Aorta (tissue), 5 donors: ENCODE data around the gene ADGRL1. TPM values are rescaled to one million over a fixed set of nuclear protein-coding genes. Genes with fewer than 3 reads are reported as not detected.

ENCODE experiments used
- ATAC-seq: fragments of 200-7000 bp; cut with Tn5 transposase; one replicate; pipeline ENCODE4 v1.9.1; 2022; ENCODE audit warnings: moderate library complexity; ENCODE audit not compliant: low FRiP score
- DNase-seq, 2 donors: peaks; one replicate each; pipeline ENCODE4 v3.0.0-alpha.2; 2020
- H3K27ac ChIP-seq, 2 donors: one replicate each; pipeline ENCODE4 v1.5.1; 2013; ENCODE audit warnings: low read length in 2 of 2, mild to moderate bottlenecking in 2 of 2, moderate library complexity in 2 of 2, control low read depth in 1 of 2, inconsistent platforms in 1 of 2, low read depth in 1 of 2
- H3K27me3 ChIP-seq, 2 donors: one replicate each; pipeline ENCODE4 v1.6.1; 2013; ENCODE audit warnings: control low read depth in 1 of 2, low read length in 1 of 2, mild to moderate bottlenecking in 1 of 2, moderate library complexity in 1 of 2; ENCODE audit not compliant: insufficient read depth in 2 of 2, control insufficient read depth in 1 of 2
- H3K36me3 ChIP-seq, 2 donors: one replicate each; pipeline ENCODE4 v1.6.1; 2013; ENCODE audit warnings: control low read depth in 1 of 2, low read length in 1 of 2, mild to moderate bottlenecking in 1 of 2; ENCODE audit not compliant: insufficient read depth in 2 of 2, control insufficient read depth in 1 of 2
- H3K4me1 ChIP-seq, 2 donors: one replicate each; pipeline ENCODE4 v1.6.1; 2013; ENCODE audit warnings: low read length in 2 of 2, control low read depth in 1 of 2, mild to moderate bottlenecking in 1 of 2, moderate library complexity in 1 of 2; ENCODE audit not compliant: insufficient read depth in 2 of 2, control insufficient read depth in 1 of 2
- H3K4me3 ChIP-seq, 2 donors: one replicate each; pipeline ENCODE4 v1.5.1; 2013; ENCODE audit warnings: low read length in 2 of 2, control low read depth in 1 of 2, mild to moderate bottlenecking in 1 of 2
- H3K9me3 ChIP-seq: one replicate; pipeline ENCODE4 v1.6.1; 2013; ENCODE audit warnings: mild to moderate bottlenecking, low read length; ENCODE audit not compliant: control insufficient read depth
- WGBS, 2 donors: extraction: QIAGEN DNeasy Blood & Tissue Kit; methylation state at CpG; one replicate each; pipeline ENCODE4 v1.1.7; 2013; 5-methylcytosine and 5-hydroxymethylcytosine counted together
- intact Hi-C, 2 donors: fragments of 100-400 bp; cut with DNase I; formaldehyde crosslinking; loops; one replicate each; pipeline versions ENCODE4 v1.14.2 to v1.15.0; 2022
- polyA plus RNA-seq, 2 donors: library from polyadenylated mRNA; stranded (reverse); fragments of 200-250 nt; gene quantifications; one replicate each; pipeline ENCODE4 v1.2.3, GENCODE V29; 2013
- total RNA-seq, 2 donors: library from RNA; stranded (reverse); fragmentation: NEBNext Ultra II Directional; extraction: Animal tissue kit (Norgen Biotek cat#: 25700); gene quantifications; one replicate each; pipeline ENCODE4 v1.2.1, GENCODE V29; 2021
- donor health status: healthy with polysubstance abuse.
- donor health status: Bipolar disorder and iron deficiency.
- donor health status: DM: no; HTN: no; CAD: no.
- donor health status: DM: no; HTN: no; CAD: no.
- donor health status: DM: yes; HTN: yes; CAD: no.

Gene ADGRL1
- total and polyA plus RNA-seq, 4 donors: 5.3 to 26.3 (median 8.7) TPM

- Histone ChIP-seq H3K9me3 (no peaks in the 10 kb centered on the region), H3K4me1 (no peaks in the 10 kb centered on the region), H3K27me3 (no peaks in the 10 kb centered on the region), H3K36me3 (peaks cover 0 to 5% of the 10 kb centered on the region in 2 donors), H3K4me3 (no peak overlapping the region), H3K27ac (no peak overlapping the region)
- ATAC-seq (no peak), DNase-seq (no peak)
- WGBS, 2 donors: 88 to 89% methylated on average over 10 of the region's 10 CpGs
- intact Hi-C loops: no loop called here
Measured at GRCh38 chr19:14102756-14103155, 103.2 kb downstream of the ADGRL1 start.

GRCh38 chr19:14102102-14102696 lies 103.8 kb downstream of the ADGRL1 start:
- intact Hi-C loops: no loop called here
- peaks cover 0 to 5% of the 10 kb centered on the region in 2 donors for H3K36me3 ChIP-seq
- H3K9me3 ChIP-seq: no peaks in the 10 kb centered on the region
- no peak for DNase-seq
- no peaks in the 10 kb centered on the region for H3K27me3 ChIP-seq
- no peak overlapping the region for H3K4me3 ChIP-seq
- ATAC-seq: no peak
- no peaks in the 10 kb centered on the region for H3K4me1 ChIP-seq
- no peak overlapping the region for H3K27ac ChIP-seq
- WGBS, 2 donors: 64 to 67% methylated on average over 11 of the region's 11 CpGs

DNA sequence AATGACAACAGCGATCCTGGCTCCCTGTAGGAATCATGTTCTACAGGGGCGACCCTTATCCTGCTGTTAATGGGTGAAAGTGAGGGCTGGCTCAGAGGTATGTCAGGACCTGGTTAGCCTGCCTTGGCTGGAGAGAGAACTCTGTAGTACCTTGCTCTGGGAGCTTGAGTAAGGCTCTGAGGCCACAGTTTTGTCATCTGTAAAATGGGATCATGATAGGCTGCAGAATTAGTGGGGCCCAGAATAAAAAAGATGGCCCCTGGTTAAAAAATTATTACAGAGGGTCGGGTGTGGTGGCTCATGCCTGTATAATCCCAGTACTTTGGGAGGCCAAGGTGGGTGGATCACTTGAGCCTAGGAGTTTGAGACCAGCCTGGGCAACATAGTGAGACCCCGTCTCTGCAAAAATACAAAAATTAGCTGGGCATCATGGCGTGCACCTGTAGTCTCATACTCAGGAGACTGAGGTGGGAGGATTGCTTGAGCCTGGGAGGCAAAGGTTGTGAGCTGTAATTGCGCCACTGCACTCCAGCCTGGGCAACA lies 104.9 kb downstream of the ADGRL1 start:
- intact Hi-C loops: no loop called here
- ATAC-seq: no peak
- H3K36me3 ChIP-seq: peaks cover 0 to 5% of the 10 kb centered on the region in 2 donors
- 94% methylated on average over 6 of the region's 6 CpGs for WGBS, 2 donors
- H3K4me3 ChIP-seq: no peak overlapping the region
- H3K9me3 ChIP-seq: no peaks in the 10 kb centered on the region
- DNase-seq: no peak
- H3K27ac ChIP-seq: no peak overlapping the region
- no peaks in the 10 kb centered on the region for H3K4me1 ChIP-seq
- no peaks in the 10 kb centered on the region for H3K27me3 ChIP-seq

Other genes with a start within 250 kb of the ADGRL1 start
- gene RFX1, start 199.8 kb downstream of the ADGRL1 start, total RNA-seq: 10 to 100 TPM; 11.6 to 17.7 TPM
- 1 to 10 TPM; 1.9 to 4.6 TPM for gene RFX1, start 199.8 kb downstream of the ADGRL1 start, polyA plus RNA-seq
- not detected for gene RLN3, start 178.0 kb downstream of the ADGRL1 start, total RNA-seq
- gene RLN3, start 178.0 kb downstream of the ADGRL1 start, polyA plus RNA-seq: not detected
- gene IL27RA, start 174.4 kb downstream of the ADGRL1 start, total RNA-seq: 1 to 10 TPM; 2.8 to 5.5 TPM
- 1 to 10 TPM in 1 of 2 donors, under 1 TPM in 1; 0.36 to 1.3 TPM for gene IL27RA, start 174.4 kb downstream of the ADGRL1 start, polyA plus RNA-seq
- under 1 TPM in 1 of 2 donors, not detected in 1; 0.63 TPM for gene PALM3, start 144.1 kb downstream of the ADGRL1 start, total RNA-seq
- gene PALM3, start 144.1 kb downstream of the ADGRL1 start, polyA plus RNA-seq: 1 to 10 TPM in 1 of 2 donors, under 1 TPM in 1; 0.18 to 3.5 TPM
- 1 to 10 TPM; 1.2 to 2.2 TPM for gene MISP3, start 133.4 kb downstream of the ADGRL1 start, total RNA-seq
- gene MISP3, start 133.4 kb downstream of the ADGRL1 start, polyA plus RNA-seq: 1 to 10 TPM; 4.7 to 6.6 TPM
- not detected for gene C19orf67, start 120.4 kb downstream of the ADGRL1 start, total RNA-seq
- not detected for gene C19orf67, start 120.4 kb downstream of the ADGRL1 start, polyA plus RNA-seq
- 10 to 100 TPM; 28.1 to 32.9 TPM for gene SAMD1, start 115.4 kb downstream of the ADGRL1 start, total RNA-seq
- gene SAMD1, start 115.4 kb downstream of the ADGRL1 start, polyA plus RNA-seq: 10 to 100 TPM; 27.4 to 28.4 TPM
- 100 to 1,000 TPM; 123 to 125 TPM for gene PRKACA, start 88.4 kb downstream of the ADGRL1 start, total RNA-seq
- 10 to 100 TPM; 53.7 to 56.3 TPM for gene PRKACA, start 88.4 kb downstream of the ADGRL1 start, polyA plus RNA-seq
- 1 to 10 TPM; 1.4 to 2.0 TPM for gene ASF1B, start 69.6 kb downstream of the ADGRL1 start, total RNA-seq
- 1 to 10 TPM in 1 of 2 donors, under 1 TPM in 1; 0.49 to 1.3 TPM for gene ASF1B, start 69.6 kb downstream of the ADGRL1 start, polyA plus RNA-seq
- 100 to 1,000 TPM; 158 to 337 TPM for gene ADGRE5, start 175.3 kb upstream of the ADGRL1 start, total RNA-seq
- gene ADGRE5, start 175.3 kb upstream of the ADGRL1 start, polyA plus RNA-seq: 10 to 100 TPM; 38.6 to 92.7 TPM
- gene DDX39A, start 213.2 kb upstream of the ADGRL1 start, total RNA-seq: 10 to 100 TPM; 45.0 to 49.5 TPM
- gene DDX39A, start 213.2 kb upstream of the ADGRL1 start, polyA plus RNA-seq: 10 to 100 TPM; 28.5 to 98.7 TPM
- gene PKN1, start 227.1 kb upstream of the ADGRL1 start, total RNA-seq: 100 to 1,000 TPM; 106 to 112 TPM
- 10 to 100 TPM; 38.7 to 68.1 TPM for gene PKN1, start 227.1 kb upstream of the ADGRL1 start, polyA plus RNA-seq